DMS79 (cell line): ENCODE data around the gene TBCD.

Experiments used
- DNase-seq: peaks from one replicate; lab custom pipeline; 2025; lab: John Stamatoyannopoulos, UW

TBCD gene

DNA sequence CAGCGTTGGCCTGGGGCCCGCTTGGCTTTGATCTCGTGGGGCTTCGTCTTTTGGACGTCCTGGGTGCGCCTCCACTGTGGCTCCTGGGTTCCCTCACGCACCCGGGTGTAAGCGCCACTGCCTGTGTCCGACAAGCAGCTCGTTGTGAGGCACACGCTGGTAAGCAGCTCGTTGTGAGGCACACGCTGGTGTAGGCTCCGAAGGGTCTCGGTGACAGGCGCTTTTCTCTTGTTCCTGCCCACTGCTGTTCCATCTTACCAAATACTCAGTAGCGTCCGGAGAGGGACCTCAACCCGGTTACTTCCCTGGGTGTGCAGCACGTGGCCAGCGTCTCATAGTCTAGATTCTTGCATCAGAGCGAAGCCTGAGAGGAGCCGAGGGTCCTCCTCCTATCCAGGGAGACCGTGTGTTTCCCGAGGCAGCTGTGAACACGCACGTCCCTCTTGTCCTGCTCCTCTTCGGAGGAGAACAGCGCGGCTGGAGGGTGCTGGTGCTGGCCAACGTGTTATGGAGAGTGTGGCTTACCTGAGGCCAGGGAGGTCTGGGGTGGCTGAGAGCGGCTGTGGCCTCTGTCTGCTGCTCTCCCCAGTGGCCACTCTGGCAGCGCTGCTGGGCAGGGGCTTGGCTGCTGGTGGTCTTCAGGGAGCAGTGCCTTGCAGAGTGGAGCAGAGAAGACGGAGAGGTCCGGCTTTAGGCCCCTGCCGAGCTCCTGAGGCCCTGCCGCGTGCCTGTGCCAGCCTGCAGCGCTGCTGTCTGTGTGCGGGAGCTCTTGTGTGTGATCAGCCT, 120.1 kb downstream of the TBCD start:
- no peak for DNase-seq

DNA sequence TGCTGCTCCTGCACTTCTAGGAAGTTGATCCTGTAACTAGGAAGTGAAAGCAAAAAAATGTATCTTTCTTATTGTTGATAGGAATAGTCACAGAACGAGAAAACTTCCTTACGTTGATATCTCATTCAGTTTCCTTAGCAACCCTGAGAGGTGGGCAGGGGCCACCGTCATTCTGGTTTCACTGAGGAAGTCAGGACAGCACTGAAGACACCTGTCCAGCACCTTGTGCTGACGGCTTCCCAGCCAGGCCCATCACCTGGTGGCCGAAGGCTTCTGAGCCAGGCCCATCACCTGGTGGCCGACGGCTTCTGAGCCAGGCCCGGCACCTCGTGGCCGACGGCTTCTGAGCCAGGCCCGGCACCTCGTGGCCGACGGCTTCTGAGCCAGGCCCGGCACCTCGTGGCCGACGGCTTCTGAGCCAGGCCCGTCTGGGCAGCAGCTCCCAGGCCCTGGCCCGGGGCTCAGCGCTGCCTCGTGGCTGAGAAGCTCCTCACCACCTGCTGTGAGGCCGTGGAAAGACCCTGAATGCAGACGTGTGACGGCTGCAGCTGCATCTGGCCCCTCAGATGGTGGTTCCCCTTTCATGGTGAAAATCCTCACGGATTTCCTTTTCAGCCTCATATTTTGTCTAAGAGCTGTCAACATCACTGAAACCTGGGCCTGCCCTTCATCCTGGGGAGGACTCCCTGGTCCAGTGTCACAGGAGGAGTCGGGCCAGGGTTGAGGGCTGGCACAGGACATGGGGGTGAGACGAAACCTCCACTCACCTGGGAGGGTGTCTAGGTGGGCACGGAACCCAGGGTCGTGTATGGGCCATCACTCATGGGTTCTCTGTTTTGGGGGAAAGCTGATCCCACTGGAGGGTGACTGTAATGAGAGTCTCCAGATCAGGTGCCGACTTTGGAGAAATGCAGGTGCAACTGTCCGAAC, 121.0 kb downstream of the TBCD start:
- DNase-seq: no peak

DNA sequence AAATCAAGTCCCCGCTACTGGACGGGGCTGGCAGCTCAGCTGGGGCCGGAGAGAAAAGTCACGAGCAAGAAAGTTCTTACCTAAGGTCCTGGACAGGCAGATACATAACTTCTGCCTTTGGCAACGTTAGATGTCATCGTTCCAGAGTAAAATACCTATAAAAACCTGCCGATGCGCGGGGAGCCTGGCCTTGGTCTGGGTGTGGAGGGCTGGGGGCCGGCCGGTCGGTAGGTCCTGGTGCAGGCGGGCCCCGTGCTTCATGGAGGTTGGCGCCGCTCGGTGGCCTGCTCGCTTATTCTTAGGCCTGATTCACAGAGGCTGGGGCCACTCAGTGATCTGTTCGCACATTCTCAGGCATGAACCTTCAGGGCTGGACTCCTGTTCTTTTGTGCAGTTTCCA, 121.7 kb downstream of the TBCD start:
- DNase-seq: no peak

DNA sequence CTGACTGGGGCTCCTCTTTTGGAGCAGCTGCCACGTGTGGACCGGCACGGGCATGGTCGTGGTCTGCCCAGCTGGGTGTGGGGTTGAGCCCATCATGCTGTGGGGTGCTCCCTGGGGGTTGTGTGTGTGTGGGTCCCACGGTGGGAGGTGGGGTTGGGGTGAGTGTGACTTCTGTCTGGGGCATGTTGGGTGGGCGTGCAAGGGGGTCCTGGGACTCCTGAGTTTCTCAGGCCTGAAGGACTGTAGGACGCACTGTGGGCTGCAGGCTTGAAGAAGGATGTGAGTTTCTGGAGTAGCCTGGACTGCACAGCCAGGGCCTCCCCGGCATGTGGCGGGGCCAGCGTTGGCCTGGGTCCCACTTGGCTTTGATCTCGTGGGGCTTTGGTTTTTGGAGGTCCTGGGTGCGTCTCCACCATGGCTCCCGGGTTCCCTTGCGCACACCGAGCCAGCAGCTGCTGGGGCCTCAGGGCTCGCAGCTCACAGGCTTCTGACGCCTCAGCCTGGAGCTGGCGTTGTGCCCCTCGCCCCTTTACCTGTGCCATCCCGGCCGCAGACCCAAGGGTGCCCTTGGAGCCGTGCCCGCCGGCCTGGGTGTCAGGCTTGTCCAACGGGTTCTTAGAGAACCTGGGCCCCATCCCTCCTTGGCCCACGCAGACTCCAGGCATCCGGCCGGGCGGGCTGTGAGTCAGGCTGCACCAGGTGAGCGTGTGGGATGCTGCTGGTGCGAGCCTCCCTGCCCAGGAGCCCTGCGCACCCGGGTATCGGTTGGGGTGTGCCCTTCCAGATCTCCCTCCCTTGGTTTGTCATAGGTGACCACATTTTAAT, 122.4 kb downstream of the TBCD start:
- DNase-seq: no peak

DNA sequence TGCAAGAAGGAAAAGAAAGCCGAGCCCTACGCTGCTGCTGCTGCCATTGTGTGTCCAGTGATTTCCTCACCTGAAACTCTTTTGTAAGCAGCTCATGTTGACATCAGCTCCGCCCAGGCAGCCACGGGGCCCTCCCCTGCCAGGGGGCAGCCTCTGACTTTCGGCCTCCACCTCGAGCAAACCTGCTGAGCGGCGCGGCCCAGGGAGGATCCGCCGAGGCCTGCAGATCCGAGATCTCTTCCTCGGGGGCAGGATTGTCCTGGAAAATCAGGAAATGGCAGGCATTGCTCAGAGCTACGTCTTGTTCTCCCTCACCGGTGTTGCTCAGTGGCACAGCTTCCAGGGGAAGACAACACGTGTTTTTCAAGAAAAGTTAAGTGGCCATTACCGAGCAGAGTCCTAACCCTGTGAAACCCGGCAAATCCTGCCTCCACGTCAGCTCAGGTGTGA, 123.6 kb downstream of the TBCD start:
- no peak for DNase-seq

DNA sequence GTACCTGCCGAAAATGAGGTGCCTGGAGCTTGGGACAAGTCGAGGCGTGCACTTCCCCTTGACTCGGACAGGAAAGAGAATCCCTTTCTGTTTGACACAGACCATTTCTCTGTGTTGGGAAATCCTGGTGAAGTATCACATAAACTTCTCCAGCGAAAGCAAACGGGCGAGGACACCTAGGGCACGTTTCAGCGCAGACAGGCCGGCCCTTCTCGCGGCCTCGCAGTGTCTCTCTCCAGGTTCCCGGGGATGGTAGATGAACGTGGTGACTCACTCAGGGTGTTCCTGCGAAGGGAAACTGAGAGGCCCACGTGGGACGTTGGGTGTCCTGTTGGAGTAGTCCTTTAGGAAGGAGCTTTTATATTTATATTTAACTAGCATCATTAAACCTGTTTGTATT, 124.3 kb downstream of the TBCD start:
- DNase-seq: no peak

DNA sequence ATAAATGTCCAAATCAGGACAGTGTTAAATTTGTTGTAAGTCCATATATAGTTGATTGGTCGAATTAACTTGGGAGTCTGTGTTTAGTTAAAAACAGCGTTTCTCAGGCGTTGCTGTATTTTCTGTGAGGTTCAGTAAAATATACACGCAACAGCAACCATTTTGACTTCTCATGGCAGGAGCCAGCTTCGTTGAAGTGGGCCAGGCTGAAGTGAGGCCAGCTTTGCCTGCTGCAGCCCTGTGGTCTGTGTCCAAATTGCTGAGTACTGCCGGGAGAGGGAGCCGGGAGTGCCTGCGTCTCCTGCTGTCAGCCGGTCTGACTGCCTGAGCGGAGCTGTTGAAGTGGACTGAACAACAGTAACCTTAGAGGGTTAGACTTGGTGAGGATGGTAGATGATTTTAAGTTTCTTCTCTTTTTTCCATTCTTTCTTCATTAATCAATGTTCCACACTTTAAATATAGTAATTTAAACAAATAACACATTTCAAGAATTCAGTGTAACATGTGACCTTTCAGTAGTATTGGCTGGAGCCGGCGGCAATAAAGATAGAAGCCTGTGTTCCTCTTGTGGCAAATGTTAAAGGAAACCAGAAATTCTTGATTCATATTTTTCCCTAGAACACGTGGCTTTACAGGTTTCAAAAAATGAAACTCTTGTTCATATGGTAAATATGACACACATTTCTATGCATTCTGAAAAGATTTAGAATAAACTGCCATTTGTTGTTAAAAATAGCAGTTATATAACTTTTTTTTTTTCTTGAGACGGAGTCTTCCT, 124.9 kb downstream of the TBCD start:
- DNase-seq: peak; percentile 43

DNA sequence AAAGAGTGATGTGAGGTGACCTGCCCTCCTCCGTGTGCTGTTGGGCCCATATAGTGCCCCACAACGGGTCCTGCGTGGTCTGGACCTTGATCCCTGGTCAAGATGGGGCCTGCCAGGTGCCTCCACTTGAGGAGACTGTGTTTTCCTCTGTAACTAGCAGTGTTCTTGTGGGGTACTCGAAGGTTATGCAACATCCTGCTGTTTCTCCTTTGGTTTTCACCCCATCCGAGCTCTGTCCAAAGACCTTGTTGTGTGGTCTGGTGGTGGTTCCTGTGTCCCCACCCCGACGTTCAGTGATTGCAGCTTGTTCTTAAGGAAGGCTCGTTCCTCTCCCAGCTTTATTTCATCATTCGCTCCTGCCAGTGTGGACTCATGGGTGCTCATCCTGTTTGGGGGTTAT, 126.7 kb downstream of the TBCD start:
- no peak for DNase-seq

DNA sequence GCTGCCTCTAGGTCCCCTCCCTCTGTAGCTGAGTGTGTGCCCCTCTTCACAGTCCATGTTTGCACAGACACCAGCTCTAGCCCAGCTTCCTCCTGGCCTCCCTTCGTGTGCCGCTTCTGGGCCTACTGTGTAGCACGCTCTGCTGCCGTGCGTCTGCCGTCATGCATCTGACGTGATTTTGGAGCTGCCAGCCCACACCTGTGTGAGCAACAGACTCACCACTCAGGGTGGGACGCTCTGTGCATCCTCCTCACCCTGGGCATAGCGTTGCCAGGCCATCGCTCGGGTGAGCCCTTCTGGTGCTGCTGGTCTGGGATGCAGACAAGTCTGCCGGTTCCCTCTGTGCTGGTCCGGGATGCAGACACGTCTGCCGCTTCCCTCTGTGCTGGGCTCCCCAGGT, 127.4 kb downstream of the TBCD start:
- no peak for DNase-seq

DNA sequence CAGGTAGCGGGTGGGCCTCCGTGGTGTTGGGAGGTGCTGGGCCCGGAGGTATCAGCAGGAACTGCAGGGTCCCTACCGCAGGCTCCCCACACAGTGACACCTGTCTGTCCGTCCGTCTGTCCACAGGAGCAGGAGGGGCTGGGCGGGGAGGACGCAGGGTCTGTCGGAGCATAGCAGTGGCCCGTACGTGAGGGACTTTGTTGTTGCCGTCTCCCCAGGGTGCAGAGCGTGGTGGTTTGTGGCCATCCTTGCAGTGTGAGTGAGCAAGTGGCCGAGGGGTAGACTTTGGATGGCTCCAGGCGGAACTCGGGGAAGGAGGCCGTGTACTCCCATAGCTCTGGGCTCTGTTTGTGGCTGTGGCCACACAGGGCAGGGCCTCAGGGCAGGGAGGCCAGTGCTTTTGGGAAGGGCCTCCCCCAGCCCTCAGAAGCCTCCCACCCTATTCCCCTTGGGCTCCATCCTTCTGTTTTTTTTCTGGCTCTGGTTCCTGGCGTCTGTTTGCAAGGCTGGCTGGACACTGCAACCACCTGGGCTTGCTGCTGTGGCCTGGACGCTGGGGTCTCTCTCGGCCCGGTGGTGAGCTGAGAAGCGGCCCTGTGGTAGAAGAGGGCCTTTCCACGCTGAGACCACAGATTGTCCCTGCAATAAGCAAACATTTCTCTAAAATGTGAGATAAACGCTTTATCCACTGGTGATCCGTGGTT, 128.9 kb downstream of the TBCD start:
- DNase-seq: no peak

DNA sequence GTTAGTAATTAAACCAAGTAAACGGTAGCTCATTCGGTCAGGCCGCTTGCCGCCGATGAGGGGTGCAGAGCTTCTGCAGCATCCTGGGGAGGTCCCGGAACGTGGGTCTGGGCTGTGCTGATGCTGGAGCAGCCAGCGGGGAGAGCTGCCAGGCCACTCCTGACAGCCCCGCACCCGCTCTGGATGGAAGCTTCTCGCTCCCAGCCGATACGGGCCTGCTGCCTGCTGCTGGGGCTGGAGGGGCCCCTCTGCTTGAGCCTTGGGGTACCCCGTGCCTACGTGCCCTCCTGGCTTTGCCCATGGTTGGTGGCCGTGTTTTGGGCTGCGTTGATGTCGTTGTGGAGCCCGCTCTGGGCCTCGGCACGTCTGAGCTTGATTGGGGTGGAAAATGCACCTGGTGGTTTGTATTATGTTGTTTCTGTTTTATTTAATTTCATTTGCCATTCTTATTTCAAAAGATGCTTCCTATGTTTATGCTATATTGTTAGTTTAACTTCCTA, 129.5 kb downstream of the TBCD start:
- no peak for DNase-seq

DNA sequence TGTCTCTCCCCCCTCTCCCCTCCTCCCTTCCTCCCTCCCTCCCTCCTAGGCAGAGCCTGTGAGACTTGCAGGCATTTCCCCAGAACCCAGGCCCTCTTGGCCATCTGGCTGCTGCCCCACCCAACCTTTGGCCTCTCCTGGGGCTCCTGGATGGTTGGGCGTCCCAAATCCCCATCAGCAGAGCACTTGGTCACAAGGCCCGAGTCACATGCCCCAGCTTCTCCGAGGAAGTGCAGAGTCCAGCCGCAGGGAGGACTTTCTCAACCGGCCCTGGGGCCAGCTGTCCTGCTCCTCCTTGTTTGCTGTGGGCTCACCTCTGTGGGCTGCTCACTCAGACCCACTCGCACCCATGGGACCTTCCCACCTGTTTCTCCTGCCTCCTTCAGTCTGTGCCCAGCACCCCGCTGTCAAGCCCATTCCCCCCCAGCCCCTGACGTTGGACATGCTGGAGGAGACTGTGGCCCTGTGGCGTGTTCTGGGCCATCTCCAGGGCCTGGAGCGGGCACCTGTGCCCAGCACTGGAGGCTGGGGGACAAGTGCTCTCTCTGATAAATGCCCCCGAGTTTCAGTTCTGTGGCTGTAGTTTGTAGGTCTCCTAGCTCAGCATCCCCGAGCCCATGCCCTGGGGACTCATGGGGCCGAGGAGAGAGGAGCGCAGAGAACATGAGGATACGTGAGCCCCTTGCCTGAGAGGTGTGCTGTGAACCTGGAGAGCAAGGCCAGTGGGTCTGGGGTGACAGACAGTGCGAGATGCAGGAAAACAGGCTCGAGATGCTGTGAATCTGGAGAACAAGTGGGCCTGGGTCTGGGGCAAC, 130.2 kb downstream of the TBCD start:
- no peak for DNase-seq

DNA sequence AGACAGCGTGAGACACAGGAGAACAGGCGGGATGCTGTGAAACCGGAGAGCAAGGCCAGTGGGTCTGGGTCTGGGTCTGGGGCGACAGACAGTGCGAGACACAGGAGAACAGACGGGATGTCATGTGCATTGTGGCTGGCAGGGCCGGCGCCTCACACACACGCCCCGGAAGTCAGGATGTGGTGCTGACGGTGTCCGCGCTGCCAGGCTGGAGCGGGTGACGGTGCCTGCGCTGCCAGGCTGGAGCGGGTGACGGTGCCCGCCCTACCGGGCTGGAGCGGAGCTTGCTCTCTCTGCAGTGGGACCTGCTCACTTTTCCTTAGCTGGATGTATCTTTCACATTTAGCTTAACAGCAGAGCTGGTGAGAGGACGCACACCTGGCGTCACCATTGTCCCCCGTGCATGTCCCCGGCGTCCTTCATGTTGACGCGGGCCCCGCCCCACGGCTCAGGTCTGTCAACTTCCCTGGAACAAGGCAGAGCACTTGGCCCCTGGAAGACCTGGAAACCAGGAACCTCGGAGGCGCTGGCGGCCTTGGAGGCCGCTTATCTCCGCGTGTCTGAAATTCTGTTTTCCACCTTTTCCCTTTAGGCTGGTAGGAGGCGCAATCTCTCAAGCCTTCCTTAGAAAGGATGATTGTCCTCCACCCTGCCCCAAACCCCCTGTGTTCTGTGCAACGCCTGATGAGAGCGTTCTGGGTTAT, 131.0 kb downstream of the TBCD start:
- no peak for DNase-seq

DNA sequence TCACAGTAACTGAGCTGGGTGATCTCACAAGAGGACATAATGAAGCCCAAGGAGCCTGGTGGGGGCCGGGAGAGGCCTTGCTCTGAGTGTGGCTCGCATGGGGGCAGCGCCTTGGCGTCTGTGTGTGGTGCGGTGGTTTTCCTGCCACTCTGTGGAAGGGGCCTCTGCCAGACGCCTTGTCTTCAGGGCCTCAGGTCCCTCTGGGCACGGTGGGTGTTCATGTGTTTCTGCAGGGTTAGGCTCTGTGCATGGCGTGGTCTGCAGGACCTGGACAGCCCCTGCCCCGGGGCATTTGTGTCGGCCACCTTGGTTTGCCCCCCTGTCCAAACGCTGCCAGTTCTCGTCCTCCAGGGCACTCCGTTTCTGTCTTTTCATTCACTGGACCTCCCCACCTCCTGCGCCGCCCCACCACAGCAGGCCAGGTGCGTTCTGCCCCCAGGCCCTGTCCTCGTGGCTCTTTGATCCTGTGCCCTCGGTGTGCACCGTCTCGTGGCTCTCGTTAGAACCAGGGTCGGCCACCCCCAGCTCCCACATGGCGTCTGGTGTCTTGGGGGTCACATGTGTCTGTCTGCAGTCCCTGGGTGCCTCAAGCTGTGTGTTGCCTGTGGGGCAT, 131.7 kb downstream of the TBCD start:
- no peak for DNase-seq

DNA sequence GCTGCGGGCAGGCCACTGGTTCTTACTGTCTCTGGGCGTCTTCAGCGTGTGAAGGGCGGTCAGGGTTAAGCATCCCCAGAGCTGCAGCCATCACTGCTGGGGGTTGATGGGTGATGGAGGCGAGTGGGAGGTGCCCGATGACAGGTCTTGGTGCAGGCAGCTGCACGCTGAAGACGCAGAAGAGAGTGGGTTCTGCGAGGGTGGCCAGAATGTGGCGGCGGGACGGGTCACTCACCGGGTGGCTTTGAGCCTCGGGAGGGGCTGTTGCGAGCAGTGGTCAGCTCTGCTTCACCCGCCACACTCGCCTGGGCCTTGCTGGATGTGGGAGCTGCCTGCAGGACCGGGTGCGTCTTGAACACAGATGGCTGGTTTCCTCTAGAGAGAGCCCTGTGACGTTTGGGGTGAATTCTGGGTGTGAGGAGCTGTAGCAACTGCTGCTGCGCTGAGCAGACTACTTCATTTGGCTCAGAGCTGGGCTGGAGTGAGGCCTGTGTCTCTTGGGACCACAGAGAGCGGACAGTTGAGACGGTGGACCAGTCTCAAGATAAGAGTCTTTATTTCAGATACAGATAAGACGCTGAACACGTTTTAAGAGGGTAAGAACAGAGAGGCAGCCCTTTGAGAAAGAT, 132.6 kb downstream of the TBCD start:
- no peak for DNase-seq

DNA sequence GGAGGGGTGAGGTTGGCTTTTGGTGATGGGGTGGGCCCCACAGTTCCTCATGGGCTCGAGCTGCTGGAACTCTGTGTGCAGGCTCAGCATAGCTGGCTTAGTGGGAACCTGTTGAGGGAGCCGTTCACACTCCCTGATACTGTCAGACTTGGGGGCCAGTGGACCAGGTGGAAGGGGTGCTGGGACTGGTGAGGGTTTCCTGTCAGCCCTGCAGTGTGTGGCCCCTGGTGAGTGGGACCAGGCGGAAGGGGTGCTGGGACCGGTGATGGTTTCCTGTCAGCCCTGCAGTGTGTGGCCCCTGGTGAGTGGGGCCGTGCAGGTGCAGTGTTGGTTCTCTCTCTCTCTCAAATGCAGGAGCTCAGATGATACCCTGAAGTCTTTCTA, 133.1 kb downstream of the TBCD start:
- DNase-seq: no peak

DNA sequence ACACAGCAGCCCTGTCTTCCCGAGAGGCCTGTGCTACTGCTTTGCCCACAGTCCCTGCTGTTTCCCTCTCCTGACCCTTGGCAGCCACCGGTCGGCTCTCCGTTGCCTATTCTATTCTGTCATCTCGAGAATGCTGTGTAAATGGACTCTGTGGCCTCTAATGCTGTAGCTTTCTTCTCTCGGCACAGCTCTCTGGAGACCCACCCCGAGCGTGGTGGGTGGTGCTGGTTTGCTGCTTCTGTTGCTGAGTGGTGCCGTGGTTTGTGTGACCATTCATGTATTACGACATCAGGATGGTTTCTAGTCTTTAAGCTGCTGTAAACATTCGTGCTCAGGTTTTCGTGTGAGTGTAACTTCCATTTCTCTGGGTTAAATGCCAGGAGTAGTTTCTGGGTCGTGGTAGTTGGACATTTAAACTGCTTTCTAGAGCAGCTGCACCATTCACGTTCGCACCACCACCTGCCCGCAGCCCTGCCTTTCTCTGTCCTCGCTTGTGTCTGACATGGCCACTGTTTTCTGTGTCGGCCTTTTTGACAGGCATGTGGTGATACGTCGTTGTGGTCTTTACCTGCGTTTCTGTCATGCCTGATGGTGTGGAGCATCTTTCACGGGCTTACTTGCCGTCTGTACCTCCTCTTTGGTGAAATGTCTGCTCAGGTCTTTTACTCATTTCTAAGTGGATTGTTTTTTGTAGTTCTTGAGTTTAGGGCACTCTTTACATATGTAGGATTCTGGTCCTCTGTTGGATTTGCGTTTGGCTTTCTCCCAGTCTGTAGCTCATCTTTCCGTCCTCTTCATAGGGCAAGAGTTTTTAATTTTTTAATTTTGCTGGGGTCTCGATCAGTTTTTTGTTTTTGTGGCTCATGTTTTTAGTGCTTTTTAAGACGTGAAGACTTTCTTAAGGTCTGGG, 135.6 kb downstream of the TBCD start:
- DNase-seq: no peak
